IMR-90 (cell line): ENCODE data around the gene GDF10. TPM values are rescaled to one million over a fixed set of nuclear protein-coding genes. Genes with fewer than 3 reads are reported as not detected.

Source experiments
- ATAC-seq: fragments of 200-7000 bp; cut with Tn5 transposase; 2 replicates; pipeline ENCODE4 v1.9.1; 2020; ENCODE audit warnings: low read depth, mild to moderate bottlenecking, moderate library complexity
- BruUV-seq: library from RNA; stranded (reverse); fragments of 400-500 nt; replicated peaks from 2 replicates; lab custom pipeline; 2021; lab: Mats Ljungman, UMichigan
- CTCF ChIA-PET: fragments of 300-600 bp; formaldehyde crosslinking; extraction: SDS; loops from one replicate; lab custom pipeline; 2021; ENCODE audit warnings: antibody characterized with exemption; lab: Yijun Ruan, JAX
- POLR2A ChIA-PET: fragments of 300-600 bp; sonication (Branson Sonifier 250); formaldehyde crosslinking; loops from one replicate; lab custom pipeline; 2022; ENCODE audit warnings: antibody characterized with exemption; ENCODE audit not compliant: unreplicated experiment; lab: Charles Lee
- DNase-seq: peaks from one replicate; pipeline ENCODE4 v3.0.0; 2013
- H2AFZ ChIP-seq: replicated peaks from 2 replicates; pipeline ENCODE3; 2013; ENCODE audit warnings: low read length, mild to moderate bottlenecking; ENCODE audit not compliant: poor library complexity
- H2AK5ac ChIP-seq: 2 replicates; pipeline ENCODE4 v1.6.1; 2013; ENCODE audit warnings: low read depth, low read length, inconsistent platforms
- H2AK9ac ChIP-seq: replicated peaks from 2 replicates; pipeline ENCODE3; 2013; ENCODE audit warnings: mild to moderate bottlenecking, low read depth, low read length, moderate library complexity; ENCODE audit not compliant: poor library complexity
- H2BK120ac ChIP-seq: 2 replicates; pipeline ENCODE4 v1.6.1; 2013; ENCODE audit warnings: low read depth, low read length, inconsistent platforms
- H2BK15ac ChIP-seq: 3 replicates; pipeline ENCODE4 v1.6.1; 2013; ENCODE audit warnings: low read depth, low read length, inconsistent platforms
- H2BK20ac ChIP-seq: 2 replicates; pipeline ENCODE4 v1.6.1; 2013; ENCODE audit warnings: low read depth, mild to moderate bottlenecking, inconsistent platforms, low read length, moderate library complexity
- H2BK5ac ChIP-seq: 2 replicates; pipeline ENCODE4 v1.6.1; 2013; ENCODE audit warnings: mild to moderate bottlenecking, low read depth, low read length, inconsistent platforms; ENCODE audit not compliant: poor library complexity, severe bottlenecking
- H3K14ac ChIP-seq: replicated peaks from 2 replicates; pipeline ENCODE4 v1.6.1; 2013; ENCODE audit warnings: low read depth, low read length, inconsistent platforms
- H3K18ac ChIP-seq: 2 replicates; pipeline ENCODE4 v1.6.1; 2013; ENCODE audit warnings: low read depth, low read length, control low read depth
- H3K23ac ChIP-seq: 2 replicates; pipeline ENCODE4 v1.6.1; 2013; ENCODE audit warnings: low read depth, low read length, inconsistent platforms
- H3K27ac ChIP-seq: 2 replicates; pipeline ENCODE4 v1.5.1; 2013; ENCODE audit warnings: mild to moderate bottlenecking, control low read depth, low read length; ENCODE audit not compliant: insufficient read depth
- H3K27me3 ChIP-seq: 2 replicates; pipeline ENCODE4 v1.6.1; 2013; ENCODE audit warnings: low read length; ENCODE audit not compliant: control insufficient read depth, insufficient read depth
- H3K36me3 ChIP-seq: 2 replicates; pipeline ENCODE4 v1.6.1; 2013; ENCODE audit warnings: low read length, mixed read lengths; ENCODE audit not compliant: control insufficient read depth, insufficient read depth
- H3K4ac ChIP-seq: 2 replicates; pipeline ENCODE4 v1.6.1; 2013; ENCODE audit warnings: low read depth, low read length, inconsistent platforms
- H3K4me1 ChIP-seq: 2 replicates; pipeline ENCODE4 v1.6.1; 2013; ENCODE audit warnings: low read length, mixed read lengths; ENCODE audit not compliant: control insufficient read depth, insufficient read depth
- H3K4me2 ChIP-seq: 2 replicates; pipeline ENCODE4 v1.6.1; 2013; ENCODE audit warnings: low read depth, mild to moderate bottlenecking, control low read depth, low read length, moderate library complexity
- H3K4me3 ChIP-seq: 2 replicates; pipeline ENCODE4 v1.5.1; 2013; ENCODE audit warnings: low read depth, mild to moderate bottlenecking, control low read depth, low read length, moderate library complexity; ENCODE audit not compliant: insufficient read depth
- H3K56ac ChIP-seq: 2 replicates; pipeline ENCODE4 v1.6.1; 2013; ENCODE audit warnings: low read length, inconsistent platforms; ENCODE audit not compliant: insufficient read depth; ENCODE audit errors: extremely low read depth
- H3K79me1 ChIP-seq, 2 experiments: 2 replicates each; pipeline ENCODE4 v1.6.1; 2013; ENCODE audit warnings: low read length in 2 of 2, inconsistent platforms in 1 of 2, low read depth in 1 of 2
- H3K9ac ChIP-seq: 2 replicates; pipeline ENCODE4 v1.6.1; 2013; ENCODE audit warnings: low read depth, low read length, control low read depth
- H3K9me1 ChIP-seq: 2 replicates; pipeline ENCODE4 v1.6.1; 2013; ENCODE audit warnings: low read length, inconsistent platforms; ENCODE audit not compliant: insufficient read depth
- H3K9me3 ChIP-seq: 2 replicates; pipeline ENCODE4 v1.6.1; 2013; ENCODE audit warnings: low read length; ENCODE audit not compliant: control insufficient read depth, insufficient read depth
- H4K20me1 ChIP-seq: 2 replicates; pipeline ENCODE4 v1.6.1; 2013; ENCODE audit warnings: low read length, inconsistent platforms; ENCODE audit not compliant: insufficient read depth
- H4K5ac ChIP-seq: 2 replicates; pipeline ENCODE4 v1.6.1; 2013; ENCODE audit warnings: mild to moderate bottlenecking, low read depth, low read length, control low read depth
- H4K8ac ChIP-seq, 2 experiments: 2 replicates each; pipeline ENCODE4 v1.6.1; 2013; ENCODE audit warnings: low read depth in 2 of 2, low read length in 2 of 2, control low read depth in 1 of 2, inconsistent platforms in 1 of 2
- H4K91ac ChIP-seq: 2 replicates; pipeline ENCODE4 v1.6.1; 2013; ENCODE audit warnings: low read depth, low read length, inconsistent platforms; ENCODE audit not compliant: insufficient read depth
- BHLHE40 ChIP-seq: fragments of 150-350 bp; IDR thresholded peaks from 2 replicates; pipeline ENCODE4 v1.6.1; 2016; ENCODE audit warnings: mild to moderate bottlenecking, low read depth, low read length
- CEBPB ChIP-seq: IDR thresholded peaks from 2 replicates; pipeline ENCODE4 v1.6.1; 2012; ENCODE audit warnings: low read depth, low read length, improper control_type of control experiment
- CTCF ChIP-seq: conservative IDR thresholded peaks from 2 replicates; pipeline ENCODE4 v1.5.1; 2012; ENCODE audit warnings: mild to moderate bottlenecking, low read depth, low read length, improper control_type of control experiment
- FOS ChIP-seq: fragments of 150-350 bp; IDR thresholded peaks from 2 replicates; pipeline ENCODE4 v1.6.1; 2016; ENCODE audit warnings: low read depth, low read length
- MAFK ChIP-seq: IDR thresholded peaks from 2 replicates; pipeline ENCODE4 v1.6.1; 2012; ENCODE audit warnings: low read depth, low read length, improper control_type of control experiment
- MAZ ChIP-seq: IDR thresholded peaks from 2 replicates; pipeline ENCODE4 v1.6.1; 2012; ENCODE audit warnings: low read depth, mild to moderate bottlenecking, low read length, improper control_type of control experiment, moderate library complexity, borderline replicate concordance
- MXI1 ChIP-seq: IDR thresholded peaks from 2 replicates; pipeline ENCODE4 v1.6.1; 2012; ENCODE audit warnings: low read depth, mild to moderate bottlenecking, low read length, moderate library complexity, borderline replicate concordance
- NFE2L2 ChIP-seq: fragments of 150-350 bp; IDR thresholded peaks from 2 replicates; pipeline ENCODE4 v1.6.1; 2016; ENCODE audit warnings: low read depth, mild to moderate bottlenecking, low read length
- POLR2A ChIP-seq: IDR thresholded peaks from 2 replicates; pipeline ENCODE4 v1.6.1; 2012; ENCODE audit warnings: mild to moderate bottlenecking, low read depth, low read length
- RAD21 ChIP-seq: IDR thresholded peaks from 2 replicates; pipeline ENCODE4 v1.6.1; 2012; ENCODE audit warnings: low read length, improper control_type of control experiment
- RCOR1 ChIP-seq: IDR thresholded peaks from 2 replicates; pipeline ENCODE4 v1.6.1; 2012; ENCODE audit warnings: mild to moderate bottlenecking, low read length, improper control_type of control experiment; ENCODE audit not compliant: insufficient replicate concordance
- SMC3 ChIP-seq: fragments of 150-350 bp; IDR thresholded peaks from 2 replicates; pipeline ENCODE4 v1.6.1; 2016; ENCODE audit warnings: low read depth, mild to moderate bottlenecking, antibody characterized with exemption, low read length, moderate library complexity
- USF2 ChIP-seq: fragments of 150-350 bp; IDR thresholded peaks from 2 replicates; pipeline ENCODE4 v1.6.1; 2017; ENCODE audit warnings: mild to moderate bottlenecking, antibody characterized with exemption, low read length, low read depth
- WGBS, 2 experiments: methylation state at CpG; one replicate each; pipeline versions ENCODE4 v1.1.5 to v1.1.7; 2013; ENCODE audit warnings: missing lambda C conversion rate in 2 of 2; ENCODE audit not compliant: insufficient read length in 1 of 2; ENCODE audit errors: extremely low coverage in 2 of 2; 5-methylcytosine and 5-hydroxymethylcytosine counted together
- dilution Hi-C: fragments of 300-500 bp; cut with HindIII; formaldehyde crosslinking; loops from one replicate; pipeline ENCODE4 v1.14.3; 2018; ENCODE audit warnings: low sequenced_read_pairs; ENCODE audit not compliant: unreplicated experiment
- in situ Hi-C: fragments of 300-500 bp; cut with MboI; formaldehyde crosslinking; loops from 3 replicates; pipeline ENCODE4 v1.14.3; 2019; ENCODE audit warnings: low sequenced_read_pairs, inconsistent platforms, mixed read lengths
- intact Hi-C: fragments of 100-400 bp; cut with micrococcal nuclease; formaldehyde crosslinking; loops from 2 replicates; pipeline ENCODE4 v1.10.0; 2022
- polyA plus RNA-seq, 3 experiments: library from polyadenylated mRNA; depleted of rRNA; stranded (reverse); fragments of >200 nt; gene quantifications; 2 replicates each; pipeline ENCODE4 v1.2.3, GENCODE V29; 2012; ENCODE audit warnings: low replicate concordance in 1 of 3
- total RNA-seq: library from RNA; depleted of rRNA; stranded (reverse); fragments of >200 nt; gene quantifications from 2 replicates; pipeline ENCODE4 v1.2.3, GENCODE V29; 2012

GDF10 gene
- total and polyA plus RNA-seq, 2 of the 4 experiments (the other 2 are of a cell fraction): 0.34 TPM; not detected in 1

- TF ChIP-seq USF2: no peak
- no peak for TF ChIP-seq MAZ
- TF ChIP-seq MXI1: no peak
- TF ChIP-seq RCOR1: no peak
These were observed 47.3 kb downstream of the GDF10 start (continued) for GRCh38 chr10:47347303-47347675.

GRCh38 chr10:47348138-47348651 lies 48.2 kb downstream of the GDF10 start, which contains the start of gene RBP3:
Gene RBP3, plus strand, starts transcription at chr10:47348363. Its CDS starts 122 bp downstream, at chr10:47348485.
- TF ChIP-seq CEBPB: no peak
- TF ChIP-seq RAD21: no peak
- TF ChIP-seq NFE2L2: no peak
- TF ChIP-seq POLR2A: no peak
- TF ChIP-seq MXI1: no peak
- TF ChIP-seq BHLHE40: no peak
- TF ChIP-seq FOS: no peak
- no peak for TF ChIP-seq RCOR1
- TF ChIP-seq SMC3: no peak
- no peak for TF ChIP-seq CTCF
- TF ChIP-seq MAZ: no peak
- TF ChIP-seq MAFK: no peak
- Histone ChIP-seq H2AK5ac (no peak within 1 kb of the TSS), H3K23ac (no peak within 1 kb of the TSS), H2BK20ac (no peak within 1 kb of the TSS), H3K4ac (no peak within 1 kb of the TSS), H3K9ac (no peak within 1 kb of the TSS), H3K4me1 (no peaks in the 10 kb centered on the region), H3K27me3 (peaks cover 38% of the 10 kb centered on the region), H3K56ac (no peak within 1 kb of the TSS), H2AK9ac (no peak within 1 kb of the TSS), H4K91ac (no peak within 1 kb of the TSS), H3K9me1 (no peaks in the 10 kb centered on the region), H3K27ac (no peak within 1 kb of the TSS), H2AFZ (no peak within 1 kb of the TSS), H2BK15ac (no peak within 1 kb of the TSS), H3K9me3 (no peaks in the 10 kb centered on the region), H3K18ac (no peak within 1 kb of the TSS), H3K4me3 (no peak within 1 kb of the TSS), H3K4me2 (no peak within 1 kb of the TSS), H2BK5ac (no peak within 1 kb of the TSS), H4K20me1 (no peaks in the 10 kb centered on the region), H3K36me3 (no peaks in the 10 kb centered on the region), H3K14ac (no peak within 1 kb of the TSS), H3K79me1 (no peaks in the 10 kb centered on the region), H4K5ac (no peak within 1 kb of the TSS), H4K8ac (no peak within 1 kb of the TSS), H2BK120ac (no peak within 1 kb of the TSS)
- 68% methylated on average over 5 of the region's 5 CpGs; no CpG with 5 or more reads in 1 of the 2 experiments for WGBS, 2 experiments
- ATAC-seq: no peak
- ChIA-PET CTCF (interaction anchor here (1.6 kb wide), 1 partner anchor 300 kb away, joined by 5 read pairs; no protein-coding TSS in a partner anchor), POLR2A (no interaction called here)
- no peak for DNase-seq
- in situ Hi-C loops: no loop called here
- BruUV-seq: no TSS peak
- intact Hi-C loops: no loop called here
- dilution Hi-C loops: no loop called here
